Panc1 (cell line): ENCODE results near the gene ZHX3. TPM values are rescaled to one million over a fixed set of nuclear protein-coding genes. Genes with fewer than 3 reads are reported as not detected.
"Not testable (repeated sequence)": the region's sequence is repeated elsewhere in the genome, so short reads cannot be mapped to it uniquely, and the experiment has no call there.

ENCODE experiments used
- ATAC-seq: fragments of 200-7000 bp; cut with Tn5 transposase; 2 replicates; pipeline ENCODE4 v1.9.1; 2020; ENCODE audit warnings: mild to moderate bottlenecking, moderate library complexity
- BruUV-seq: library from RNA; stranded (reverse); fragments of 400-500 nt; replicated peaks from 2 replicates; lab custom pipeline; 2021; lab: Mats Ljungman, UMichigan
- CTCF ChIA-PET: fragments of 300-600 bp; sonication (Branson Sonifier 250); formaldehyde crosslinking; loops from one replicate; lab custom pipeline; 2022; ENCODE audit warnings: antibody characterized with exemption; lab: Charles Lee
- POLR2A ChIA-PET: fragments of 300-600 bp; sonication (Branson Sonifier 250); formaldehyde crosslinking; loops from one replicate; lab custom pipeline; 2022; ENCODE audit warnings: antibody characterized with exemption; lab: Charles Lee
- DNase-seq: peaks from one replicate; pipeline ENCODE4 v3.0.0-alpha.2; 2010; ENCODE audit warnings: low read depth, low spot score
- H3K27ac ChIP-seq: 2 replicates; pipeline ENCODE4 v1.5.1; 2011; ENCODE audit warnings: mild to moderate bottlenecking, low read length, inconsistent platforms
- H3K27me3 ChIP-seq: fragments of 200-500 bp; sonication (Bioruptor generic); 2 replicates; pipeline ENCODE4 v1.6.0; 2014; ENCODE audit warnings: low read length, inconsistent platforms; ENCODE audit not compliant: control insufficient read depth, insufficient read depth
- H3K36me3 ChIP-seq: fragments of 200-500 bp; sonication (Bioruptor generic); 2 replicates; pipeline ENCODE4 v1.5.1; 2014; ENCODE audit warnings: inconsistent platforms, mild to moderate bottlenecking, low read length, moderate library complexity; ENCODE audit not compliant: control insufficient read depth, insufficient read depth
- H3K4me1 ChIP-seq: 2 replicates; pipeline ENCODE4 v1.5.1; 2011; ENCODE audit warnings: inconsistent platforms, mild to moderate bottlenecking, low read length, moderate library complexity; ENCODE audit not compliant: control insufficient read depth, insufficient read depth
- H3K4me3 ChIP-seq, 2 experiments: 2 replicates each; pipeline ENCODE4 v1.5.1; 2011 to 2012; ENCODE audit warnings: low read depth in 2 of 2, low read length in 2 of 2, mild to moderate bottlenecking in 2 of 2, inconsistent platforms in 1 of 2, moderate library complexity in 1 of 2
- H3K9me3 ChIP-seq: fragments of 200-500 bp; sonication (Bioruptor generic); 2 replicates; pipeline ENCODE4 v1.5.1; 2014; ENCODE audit warnings: low read depth, mild to moderate bottlenecking, inconsistent platforms, low read length, moderate library complexity; ENCODE audit not compliant: control insufficient read depth, insufficient read depth
- POLR2AphosphoS5 ChIP-seq: IDR thresholded peaks from 2 replicates; pipeline ENCODE4 v1.6.1; 2012; ENCODE audit warnings: mild to moderate bottlenecking, low read depth, low read length, moderate library complexity
- SIN3A ChIP-seq: IDR thresholded peaks from 2 replicates; pipeline ENCODE4 v1.6.1; 2012; ENCODE audit warnings: low read depth, mild to moderate bottlenecking, low read length, moderate library complexity, borderline replicate concordance; ENCODE audit not compliant: insufficient read depth
- TCF7L2 ChIP-seq: IDR thresholded peaks from 2 replicates; pipeline ENCODE4 v1.6.1; 2011; ENCODE audit warnings: mild to moderate bottlenecking, low read depth, low read length, inconsistent platforms
- in situ Hi-C: cut with HindIII; loops from 2 replicates; pipeline ENCODE4 v1.10.0; 2016; ENCODE audit warnings: low sequenced_read_pairs, low pct_unique_long_range_greater_than_20kb
- intact Hi-C: fragments of 100-400 bp; cut with micrococcal nuclease; formaldehyde crosslinking; loops from one replicate; pipeline ENCODE4 v1.10.0; 2022; ENCODE audit not compliant: unreplicated experiment
- total RNA-seq: library from RNA; stranded (reverse); gene quantifications from one replicate; pipeline ENCODE4 v1.2.1, GENCODE V29; 2021; ENCODE audit not compliant: unreplicated experiment
- TF ChIP-seq, protein P1 (sequence below): fragments of 450-650 bp; IDR thresholded peaks from 2 replicates; pipeline ENCODE4 v1.5.1; 2017; ENCODE audit warnings: mild to moderate bottlenecking
- TF ChIP-seq, protein P2 (sequence below), 2 experiments: IDR thresholded peaks; 2 replicates each; pipeline ENCODE4 v1.6.1; 2011 to 2012; ENCODE audit warnings: low read depth in 2 of 2, control low read depth in 1 of 2, low read length in 1 of 2, mild to moderate bottlenecking in 1 of 2, moderate library complexity in 1 of 2; ENCODE audit not compliant: insufficient read depth in 1 of 2

Gene ZHX3
- total RNA-seq, 1 experiment from 2014 or later = 19.8 TPM

DNA sequence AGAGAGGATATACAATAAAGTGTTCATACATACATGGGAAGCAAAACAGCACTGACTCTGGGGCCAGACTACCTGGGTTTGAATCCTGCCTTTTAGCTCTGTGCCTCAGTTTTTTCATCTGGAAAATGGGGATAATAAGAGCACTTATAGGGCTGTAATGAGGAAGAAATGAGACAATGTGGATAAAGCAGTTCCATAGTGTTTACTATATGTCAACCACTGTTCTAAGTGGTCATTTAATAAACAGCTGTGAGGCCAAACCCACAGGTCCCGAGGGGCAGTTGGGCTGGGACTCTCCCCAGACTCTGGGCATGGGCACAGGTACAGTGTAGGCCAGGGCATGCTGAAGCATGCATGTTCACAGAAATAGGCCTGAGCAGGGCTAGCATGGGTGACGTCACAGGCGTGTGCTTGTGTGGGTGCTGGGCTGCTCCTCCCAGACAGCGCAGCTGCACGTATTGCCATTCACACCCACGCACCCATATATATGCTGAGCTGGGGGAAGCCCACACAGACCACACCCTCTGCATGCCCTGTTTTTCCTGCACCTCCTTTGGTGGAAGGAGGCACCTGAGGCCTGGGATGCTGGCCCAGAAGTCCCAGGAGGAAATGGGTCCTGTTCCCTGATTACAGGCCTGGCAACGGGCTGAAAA lies 183.7 kb downstream of the ZHX3 start:
- in situ Hi-C loops (no loop called here), intact Hi-C loops (loop anchor here (2.0 kb wide), 1 partner anchor 207 kb away; the partner anchor contains the start of gene LPIN3)
- TF ChIP-seq POLR2AphosphoS5 (no peak), SIN3A (no peak), TCF7L2 (no peak)
- TF ChIP-seq, protein P1, sequence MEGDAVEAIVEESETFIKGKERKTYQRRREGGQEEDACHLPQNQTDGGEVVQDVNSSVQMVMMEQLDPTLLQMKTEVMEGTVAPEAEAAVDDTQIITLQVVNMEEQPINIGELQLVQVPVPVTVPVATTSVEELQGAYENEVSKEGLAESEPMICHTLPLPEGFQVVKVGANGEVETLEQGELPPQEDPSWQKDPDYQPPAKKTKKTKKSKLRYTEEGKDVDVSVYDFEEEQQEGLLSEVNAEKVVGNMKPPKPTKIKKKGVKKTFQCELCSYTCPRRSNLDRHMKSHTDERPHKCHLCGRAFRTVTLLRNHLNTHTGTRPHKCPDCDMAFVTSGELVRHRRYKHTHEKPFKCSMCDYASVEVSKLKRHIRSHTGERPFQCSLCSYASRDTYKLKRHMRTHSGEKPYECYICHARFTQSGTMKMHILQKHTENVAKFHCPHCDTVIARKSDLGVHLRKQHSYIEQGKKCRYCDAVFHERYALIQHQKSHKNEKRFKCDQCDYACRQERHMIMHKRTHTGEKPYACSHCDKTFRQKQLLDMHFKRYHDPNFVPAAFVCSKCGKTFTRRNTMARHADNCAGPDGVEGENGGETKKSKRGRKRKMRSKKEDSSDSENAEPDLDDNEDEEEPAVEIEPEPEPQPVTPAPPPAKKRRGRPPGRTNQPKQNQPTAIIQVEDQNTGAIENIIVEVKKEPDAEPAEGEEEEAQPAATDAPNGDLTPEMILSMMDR = no peak
- TF ChIP-seq, protein P2, sequence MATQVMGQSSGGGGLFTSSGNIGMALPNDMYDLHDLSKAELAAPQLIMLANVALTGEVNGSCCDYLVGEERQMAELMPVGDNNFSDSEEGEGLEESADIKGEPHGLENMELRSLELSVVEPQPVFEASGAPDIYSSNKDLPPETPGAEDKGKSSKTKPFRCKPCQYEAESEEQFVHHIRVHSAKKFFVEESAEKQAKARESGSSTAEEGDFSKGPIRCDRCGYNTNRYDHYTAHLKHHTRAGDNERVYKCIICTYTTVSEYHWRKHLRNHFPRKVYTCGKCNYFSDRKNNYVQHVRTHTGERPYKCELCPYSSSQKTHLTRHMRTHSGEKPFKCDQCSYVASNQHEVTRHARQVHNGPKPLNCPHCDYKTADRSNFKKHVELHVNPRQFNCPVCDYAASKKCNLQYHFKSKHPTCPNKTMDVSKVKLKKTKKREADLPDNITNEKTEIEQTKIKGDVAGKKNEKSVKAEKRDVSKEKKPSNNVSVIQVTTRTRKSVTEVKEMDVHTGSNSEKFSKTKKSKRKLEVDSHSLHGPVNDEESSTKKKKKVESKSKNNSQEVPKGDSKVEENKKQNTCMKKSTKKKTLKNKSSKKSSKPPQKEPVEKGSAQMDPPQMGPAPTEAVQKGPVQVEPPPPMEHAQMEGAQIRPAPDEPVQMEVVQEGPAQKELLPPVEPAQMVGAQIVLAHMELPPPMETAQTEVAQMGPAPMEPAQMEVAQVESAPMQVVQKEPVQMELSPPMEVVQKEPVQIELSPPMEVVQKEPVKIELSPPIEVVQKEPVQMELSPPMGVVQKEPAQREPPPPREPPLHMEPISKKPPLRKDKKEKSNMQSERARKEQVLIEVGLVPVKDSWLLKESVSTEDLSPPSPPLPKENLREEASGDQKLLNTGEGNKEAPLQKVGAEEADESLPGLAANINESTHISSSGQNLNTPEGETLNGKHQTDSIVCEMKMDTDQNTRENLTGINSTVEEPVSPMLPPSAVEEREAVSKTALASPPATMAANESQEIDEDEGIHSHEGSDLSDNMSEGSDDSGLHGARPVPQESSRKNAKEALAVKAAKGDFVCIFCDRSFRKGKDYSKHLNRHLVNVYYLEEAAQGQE (IDR thresholded peaks at IDR 0.05; ENCODE audit: insufficient read depth in 1 of 2, low read depth in 2 of 2, low read length in 1 of 2) = no peak
- Histone ChIP-seq H3K4me1 (peaks cover 7% of the 10 kb centered on the region; the same call in 1 of the 2 replicates), H3K27me3 (no peaks in the 10 kb centered on the region), H3K4me3 (no peak overlapping the region), H3K36me3 (no peaks in the 10 kb centered on the region), H3K9me3 (no peaks in the 10 kb centered on the region), H3K27ac (no peak overlapping the region)
- ChIA-PET CTCF (interaction anchor here (0.7 to 1.4 kb wide), 2 partner anchors 11 to 206 kb away, joined by 4 to 12 read pairs; partner anchors contain the start of gene LPIN3), POLR2A (no interaction called here)
- no peak for DNase-seq
- BruUV-seq = no TSS peak
- no peak for ATAC-seq

DNA sequence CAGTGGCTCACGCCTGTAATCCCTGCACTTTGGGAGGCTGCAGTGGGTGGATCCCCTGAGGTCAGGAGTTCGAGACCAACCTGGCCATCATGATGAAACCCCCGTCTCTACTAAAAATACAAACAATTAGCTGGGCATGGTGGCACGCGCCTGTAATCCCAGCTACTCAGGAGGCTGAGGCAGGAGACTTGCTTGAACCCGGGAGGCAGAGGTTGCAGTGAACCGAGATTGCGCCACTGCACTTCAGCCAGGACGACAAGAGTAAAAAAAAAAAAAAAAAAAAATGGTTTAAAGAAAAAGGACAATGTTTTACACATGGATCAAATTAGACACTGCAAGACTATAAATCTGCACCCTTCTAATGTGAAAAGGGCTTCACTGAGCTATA lies 185.1 kb downstream of the ZHX3 start:
- H3K27ac ChIP-seq, H3K27me3 ChIP-seq, BruUV-seq, H3K36me3 ChIP-seq, H3K4me1 ChIP-seq, in situ Hi-C loops, POLR2A ChIA-PET, intact Hi-C loops, H3K9me3 ChIP-seq, DNase-seq, H3K4me3 ChIP-seq, ATAC-seq: not testable (repeated sequence)
- CTCF ChIA-PET = interaction anchor here (0.6 kb wide), 1 partner anchor 122 kb away, joined by 4 read pairs; no protein-coding TSS in a partner anchor
